Neural progenitor cell (in vitro differentiated cells): ENCODE data around the gene PHF23. TPM values are rescaled to one million over a fixed set of nuclear protein-coding genes. Genes with fewer than 3 reads are reported as not detected.
A peak's percentile ranks its signal among the peaks of the same experiment; 100 is the strongest.

Source experiments
- DNase-seq: peaks from one replicate; pipeline ENCODE4 v3.0.0-alpha.2; 2016; ENCODE audit warnings: low spot score
- H2AFZ ChIP-seq: fragments of 200-600 bp; sonication (generic); replicated peaks from 2 replicates; pipeline ENCODE4 v1.6.1; 2016; ENCODE audit warnings: antibody characterized with exemption
- H3F3A ChIP-seq: fragments of 200-600 bp; sonication (generic); 2 replicates; pipeline ENCODE4 v1.6.1; 2016; ENCODE audit warnings: antibody characterized with exemption, low read depth
- H3K27ac ChIP-seq: fragments of 200-600 bp; sonication (generic); 2 replicates; pipeline ENCODE4 v1.5.1; 2016; ENCODE audit warnings: mild to moderate bottlenecking
- H3K27me3 ChIP-seq: fragments of 200-600 bp; sonication (generic); 2 replicates; pipeline ENCODE4 v1.6.1; 2016; ENCODE audit warnings: mild to moderate bottlenecking, moderate library complexity
- H3K36me3 ChIP-seq: fragments of 200-600 bp; sonication (generic); 2 replicates; pipeline ENCODE4 v1.5.1; 2016
- H3K4me1 ChIP-seq: fragments of 200-600 bp; sonication (generic); 2 replicates; pipeline ENCODE4 v1.6.1; 2016; ENCODE audit warnings: mixed run types
- H3K4me2 ChIP-seq: fragments of 200-600 bp; sonication (generic); 2 replicates; pipeline ENCODE4 v1.6.1; 2016
- H3K4me3 ChIP-seq: fragments of 200-600 bp; sonication (generic); 2 replicates; pipeline ENCODE4 v1.5.1; 2016
- H3K79me2 ChIP-seq: fragments of 200-600 bp; sonication (generic); 2 replicates; pipeline ENCODE4 v1.6.1; 2016; ENCODE audit warnings: low read depth
- H3K9ac ChIP-seq: fragments of 200-600 bp; sonication (generic); 2 replicates; pipeline ENCODE4 v1.6.1; 2016
- H3K9me3 ChIP-seq: fragments of 200-600 bp; sonication (generic); 2 replicates; pipeline ENCODE4 v1.5.1; 2016; ENCODE audit warnings: low read depth
- H4K20me1 ChIP-seq: fragments of 200-600 bp; sonication (generic); 2 replicates; pipeline ENCODE4 v1.6.1; 2016; ENCODE audit warnings: low read depth
- H3K27ac Mint-ChIP-seq: 3 replicates; pipeline ENCODE4 v1.8.0; 2021; ENCODE audit warnings: mixed read lengths
- H3K27me3 Mint-ChIP-seq: 2 replicates; pipeline ENCODE4 v1.8.0; 2022; ENCODE audit warnings: low read depth, mild to moderate bottlenecking, inconsistent platforms, moderate library complexity, mixed read lengths; ENCODE audit not compliant: insufficient read depth
- H3K36me3 Mint-ChIP-seq: 3 replicates; pipeline ENCODE4 v1.8.0; 2021; ENCODE audit warnings: mixed read lengths
- H3K4me1 Mint-ChIP-seq: 3 replicates; pipeline ENCODE4 v1.8.0; 2021; ENCODE audit warnings: mixed read lengths
- H3K4me3 Mint-ChIP-seq: 3 replicates; pipeline ENCODE4 v1.8.0; 2021; ENCODE audit warnings: mild to moderate bottlenecking, moderate library complexity, mixed read lengths
- H3K9me3 Mint-ChIP-seq: 3 replicates; pipeline ENCODE4 v1.8.0; 2020; ENCODE audit warnings: mixed read lengths
- CTCF ChIP-seq: fragments of 200-600 bp; sonication (generic); IDR thresholded peaks from 2 replicates; pipeline ENCODE4 v1.5.1; 2017; ENCODE audit warnings: antibody characterized with exemption, mild to moderate bottlenecking
- EZH2 ChIP-seq: fragments of 200-600 bp; sonication (generic); IDR thresholded peaks from 2 replicates; pipeline ENCODE4 v1.6.1; 2017; ENCODE audit warnings: antibody characterized with exemption, mild to moderate bottlenecking, moderate library complexity
- EZH2phosphoT487 ChIP-seq: fragments of 200-600 bp; sonication (generic); IDR thresholded peaks from 2 replicates; pipeline ENCODE4 v1.6.1; 2017; ENCODE audit warnings: antibody characterized with exemption
- total RNA-seq: library from RNA; depleted of rRNA; stranded (reverse); fragments of >200 nt; gene quantifications from 2 replicates; pipeline ENCODE4 v1.2.3, GENCODE V29; 2015; ENCODE audit warnings: low replicate concordance

PHF23 gene
- total RNA-seq, 1 donor from 2014 or later, result 31.6 TPM

DNA sequence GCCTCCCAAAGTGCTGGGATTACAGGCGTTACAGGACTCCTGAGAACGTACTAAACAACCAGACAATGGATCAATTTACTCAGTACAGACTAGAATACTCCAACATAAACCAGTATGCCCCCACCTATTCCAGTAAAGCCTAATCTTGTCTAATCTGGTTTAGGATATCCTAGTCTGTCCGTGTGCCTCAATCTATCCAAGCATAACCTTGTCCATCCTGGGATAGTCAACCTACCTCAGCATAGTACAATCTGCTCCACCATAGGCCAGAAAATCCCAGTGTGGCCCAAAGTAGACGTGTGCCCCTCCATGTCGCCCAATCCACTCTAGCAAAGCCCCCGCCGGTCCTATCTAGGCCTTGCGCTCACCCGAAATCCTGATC is 5.6 kb downstream of the PHF23 start:
- Mint-ChIP-seq H3K36me3 (peaks cover 40% of the 10 kb centered on the region), H3K4me1 (peaks cover 33% of the 10 kb centered on the region), H3K4me3 (peak overlapping the region; percentile 100), H3K9me3 (no peaks in the 10 kb centered on the region), H3K27me3 (peaks cover 7% of the 10 kb centered on the region), H3K27ac (peak overlapping the region; percentile 98)
- no peaks in the 10 kb centered on the region for H3K27me3 ChIP-seq
- H3K4me1 ChIP-seq, result peaks cover 13% of the 10 kb centered on the region
- no peaks in the 10 kb centered on the region for H3K36me3 ChIP-seq
- H3K4me3 ChIP-seq, result peak overlapping the region; percentile 84
- peaks cover 85% of the 10 kb centered on the region for H3K79me2 ChIP-seq
- TF ChIP-seq EZH2, result no peak
- TF ChIP-seq CTCF, result no peak
- TF ChIP-seq EZH2phosphoT487, result no peak
- no peak for DNase-seq
- H3K9me3 ChIP-seq, result no peaks in the 10 kb centered on the region
- H3K27ac ChIP-seq, result peak overlapping the region; percentile 83
- H2AFZ ChIP-seq, result no peak overlapping the region
- H3F3A ChIP-seq, result peaks cover 48% of the 10 kb centered on the region
- H3K4me2 ChIP-seq, result peak overlapping the region; percentile 99
- H3K9ac ChIP-seq, result peak overlapping the region; percentile 77
- H4K20me1 ChIP-seq, result peaks cover 70% of the 10 kb centered on the region

DNA sequence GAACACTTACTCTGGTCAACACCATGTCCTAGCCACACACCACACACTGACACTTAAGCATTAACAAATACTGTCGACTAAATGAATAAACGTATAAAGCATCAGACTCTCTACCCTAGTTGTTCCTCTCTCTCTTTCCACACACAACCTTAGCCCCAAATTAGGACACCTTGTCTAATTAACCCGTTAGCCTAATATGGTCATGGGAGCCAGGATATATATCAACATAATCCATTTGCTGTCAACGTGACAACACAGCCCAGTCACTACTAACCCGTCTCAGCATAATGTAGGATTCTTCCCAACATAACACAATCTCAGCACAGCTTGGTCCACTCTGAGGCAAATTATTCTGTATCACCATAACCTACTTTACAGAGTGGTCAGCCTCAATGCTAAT is 7.1 kb downstream of the PHF23 start:
- H3K79me2 ChIP-seq, result peaks cover 69% of the 10 kb centered on the region
- H3K4me3 ChIP-seq, result peak overlapping the region; percentile 84
- no peak overlapping the region for H3K27ac Mint-ChIP-seq
- no peak overlapping the region for H3K27ac ChIP-seq
- no peaks in the 10 kb centered on the region for H3K36me3 ChIP-seq
- H3K27me3 Mint-ChIP-seq, result peaks cover 9% of the 10 kb centered on the region
- H3K9ac ChIP-seq, result no peak overlapping the region
- H3K4me1 Mint-ChIP-seq, result peaks cover 30% of the 10 kb centered on the region
- peak overlapping the region; percentile 99 for H3K4me2 ChIP-seq
- H4K20me1 ChIP-seq, result peaks cover 70% of the 10 kb centered on the region
- peak overlapping the region; percentile 100 for H3K4me3 Mint-ChIP-seq
- no peak for DNase-seq
- H3K9me3 ChIP-seq, result no peaks in the 10 kb centered on the region
- peaks cover 44% of the 10 kb centered on the region for H3K36me3 Mint-ChIP-seq
- no peak overlapping the region for H2AFZ ChIP-seq
- no peaks in the 10 kb centered on the region for H3K9me3 Mint-ChIP-seq
- peaks cover 13% of the 10 kb centered on the region for H3K4me1 ChIP-seq
- H3F3A ChIP-seq, result peaks cover 40% of the 10 kb centered on the region
- no peak for TF ChIP-seq CTCF
- no peak for TF ChIP-seq EZH2phosphoT487
- TF ChIP-seq EZH2, result no peak
- H3K27me3 ChIP-seq, result no peaks in the 10 kb centered on the region

DNA sequence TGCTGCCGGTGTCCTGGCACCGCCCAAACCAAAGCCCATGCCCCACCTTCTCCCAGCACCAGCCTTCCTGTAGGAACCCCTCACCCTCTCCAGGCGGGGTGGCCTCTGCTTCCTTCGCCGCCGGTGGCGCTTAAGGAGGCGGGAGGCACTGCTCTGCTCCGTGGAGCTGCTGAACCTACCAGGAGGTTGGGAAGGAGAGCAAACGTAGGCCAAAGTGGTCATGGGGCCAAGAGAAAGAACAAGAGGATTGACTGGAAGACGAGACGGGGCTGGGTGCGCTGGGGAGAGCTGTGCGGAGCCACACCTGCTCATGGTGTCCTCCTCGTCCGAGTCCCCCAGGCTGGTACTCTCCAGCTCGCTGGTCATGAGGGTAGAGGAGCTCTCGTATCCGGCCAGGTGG is 9.8 kb downstream of the PHF23 start:
- peaks cover 13% of the 10 kb centered on the region for H3F3A ChIP-seq
- no peaks in the 10 kb centered on the region for H3K9me3 Mint-ChIP-seq
- H3K27me3 Mint-ChIP-seq, result peaks cover 8% of the 10 kb centered on the region
- no peaks in the 10 kb centered on the region for H3K9me3 ChIP-seq
- no peak overlapping the region for H3K27ac ChIP-seq
- no peak for DNase-seq
- peaks cover 31% of the 10 kb centered on the region for H3K36me3 Mint-ChIP-seq
- H3K4me3 ChIP-seq, result no peak overlapping the region
- no peak overlapping the region for H2AFZ ChIP-seq
- no peak overlapping the region for H3K9ac ChIP-seq
- H3K36me3 ChIP-seq, result no peaks in the 10 kb centered on the region
- peaks cover 47% of the 10 kb centered on the region for H3K79me2 ChIP-seq
- peaks cover 13% of the 10 kb centered on the region for H3K4me1 ChIP-seq
- H3K4me2 ChIP-seq, result no peak overlapping the region
- peaks cover 16% of the 10 kb centered on the region for H3K4me1 Mint-ChIP-seq
- H3K27me3 ChIP-seq, result no peaks in the 10 kb centered on the region
- H3K4me3 Mint-ChIP-seq, result no peak overlapping the region
- TF ChIP-seq EZH2 (no peak), CTCF (no peak), EZH2phosphoT487 (no peak)
- H3K27ac Mint-ChIP-seq, result no peak overlapping the region
- peaks cover 65% of the 10 kb centered on the region for H4K20me1 ChIP-seq
